HG03469 (cell line): ENCODE measurements around the gene UBL3.

Experiments
- ATAC-seq: cut with Tn5 transposase; IDR thresholded peaks from one replicate; pipeline ENCODE4 v1.9.1; 2021; ENCODE audit warnings: mild to moderate bottlenecking, moderate library complexity, moderate number of reproducible peaks; ENCODE audit not compliant: unreplicated experiment

Gene UBL3

DNA sequence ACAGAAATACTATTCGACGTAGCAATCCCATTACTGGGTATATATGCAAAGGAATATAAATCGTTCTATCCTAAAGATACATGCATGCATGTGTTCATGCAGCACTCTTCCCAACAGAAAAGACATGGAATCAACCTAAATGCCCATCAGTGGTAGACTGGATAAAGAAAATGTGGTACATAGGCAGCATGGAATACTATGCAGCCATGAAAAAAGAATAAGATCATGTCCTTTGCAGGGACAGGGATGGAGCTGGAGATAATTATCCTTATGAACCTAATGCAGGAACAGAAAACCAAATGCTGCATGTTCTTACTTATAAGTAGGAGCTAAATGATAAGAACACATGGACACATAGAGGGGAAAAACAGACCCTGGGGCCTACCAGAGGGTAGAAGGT lies 89.3 kb downstream of the UBL3 start:
- ATAC-seq = no peak

DNA sequence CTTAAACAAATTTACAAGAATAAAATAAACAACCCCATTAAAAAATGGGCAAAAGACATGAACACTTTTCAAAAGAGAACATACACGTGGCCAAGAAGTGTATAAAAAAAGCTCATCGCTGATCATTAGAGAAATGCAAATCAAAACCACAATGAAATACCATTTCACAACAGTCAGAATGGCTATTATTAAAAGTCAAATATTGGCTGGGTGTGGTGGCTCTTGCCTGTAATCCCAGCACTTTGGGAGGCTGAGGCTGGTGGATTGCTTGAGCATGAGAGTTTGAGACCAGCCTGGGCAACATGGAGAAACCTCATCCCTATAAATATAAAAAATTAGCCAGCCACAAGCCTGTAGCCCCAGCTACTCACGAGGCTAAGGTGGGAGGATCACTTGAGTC lies 89.9 kb downstream of the UBL3 start:
- ATAC-seq = no peak

DNA sequence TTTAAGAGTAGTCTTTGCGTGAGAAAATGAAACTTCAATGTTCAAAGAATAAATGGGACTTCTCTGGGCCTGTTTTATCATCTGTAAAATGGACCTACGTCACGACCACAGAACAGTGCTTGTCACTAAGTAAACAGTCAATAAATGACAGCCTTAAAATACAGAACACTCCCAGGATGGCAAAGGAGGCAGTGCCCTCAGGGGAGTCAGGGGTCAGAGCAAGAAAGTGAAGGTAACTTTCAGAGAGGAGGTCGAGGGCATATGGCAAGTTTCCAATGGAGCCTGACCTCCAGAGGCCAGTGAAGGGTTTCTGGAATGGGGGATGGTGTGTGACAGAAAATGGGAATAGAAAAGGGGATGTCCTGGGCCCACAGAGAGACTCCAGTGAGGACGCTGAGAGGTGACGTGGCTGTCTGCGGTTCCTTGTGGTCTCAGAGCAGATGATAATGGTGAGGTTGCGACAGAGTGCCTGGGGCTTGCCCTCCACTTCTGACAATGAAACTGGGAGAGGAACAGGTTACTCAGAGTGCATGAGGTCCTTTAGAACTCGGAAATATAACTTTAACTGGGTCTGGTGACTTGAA lies 91.8 kb downstream of the UBL3 start:
- ATAC-seq = peak; percentile 85

DNA sequence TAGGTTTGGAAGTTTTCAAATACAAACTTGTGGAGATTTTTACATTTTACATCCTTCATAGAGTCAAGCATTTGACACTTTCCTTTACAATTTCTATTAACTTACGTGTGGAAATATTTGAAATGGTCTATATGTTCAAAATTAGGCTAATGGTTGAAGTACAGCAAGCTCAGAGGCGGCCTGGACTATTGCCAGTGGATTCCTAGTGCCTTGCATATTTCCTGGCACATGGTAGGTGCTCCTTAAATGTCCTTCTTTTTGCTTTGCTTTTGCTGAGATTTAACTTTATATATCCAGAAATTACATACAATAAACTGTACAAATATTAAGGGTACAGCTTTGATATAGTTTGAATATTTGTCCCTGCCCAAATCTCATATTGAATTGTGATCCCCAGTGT lies 93.9 kb downstream of the UBL3 start:
- ATAC-seq = no peak

DNA sequence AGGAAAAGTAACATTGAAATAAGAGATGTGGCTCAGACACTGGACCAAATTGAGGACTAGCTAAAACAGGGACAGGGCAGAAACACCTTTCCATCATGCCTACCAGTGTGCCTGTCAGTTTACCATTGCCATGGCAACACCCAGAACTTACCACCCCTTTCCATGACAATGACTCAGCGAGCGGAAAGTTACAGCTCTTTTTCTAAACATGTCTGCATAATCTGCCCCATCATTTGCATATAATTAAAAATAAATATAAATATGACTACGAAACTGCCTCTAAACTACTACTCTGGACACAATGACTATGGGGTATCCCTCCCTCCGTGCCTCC lies 96.0 kb downstream of the UBL3 start:
- ATAC-seq = no peak

DNA sequence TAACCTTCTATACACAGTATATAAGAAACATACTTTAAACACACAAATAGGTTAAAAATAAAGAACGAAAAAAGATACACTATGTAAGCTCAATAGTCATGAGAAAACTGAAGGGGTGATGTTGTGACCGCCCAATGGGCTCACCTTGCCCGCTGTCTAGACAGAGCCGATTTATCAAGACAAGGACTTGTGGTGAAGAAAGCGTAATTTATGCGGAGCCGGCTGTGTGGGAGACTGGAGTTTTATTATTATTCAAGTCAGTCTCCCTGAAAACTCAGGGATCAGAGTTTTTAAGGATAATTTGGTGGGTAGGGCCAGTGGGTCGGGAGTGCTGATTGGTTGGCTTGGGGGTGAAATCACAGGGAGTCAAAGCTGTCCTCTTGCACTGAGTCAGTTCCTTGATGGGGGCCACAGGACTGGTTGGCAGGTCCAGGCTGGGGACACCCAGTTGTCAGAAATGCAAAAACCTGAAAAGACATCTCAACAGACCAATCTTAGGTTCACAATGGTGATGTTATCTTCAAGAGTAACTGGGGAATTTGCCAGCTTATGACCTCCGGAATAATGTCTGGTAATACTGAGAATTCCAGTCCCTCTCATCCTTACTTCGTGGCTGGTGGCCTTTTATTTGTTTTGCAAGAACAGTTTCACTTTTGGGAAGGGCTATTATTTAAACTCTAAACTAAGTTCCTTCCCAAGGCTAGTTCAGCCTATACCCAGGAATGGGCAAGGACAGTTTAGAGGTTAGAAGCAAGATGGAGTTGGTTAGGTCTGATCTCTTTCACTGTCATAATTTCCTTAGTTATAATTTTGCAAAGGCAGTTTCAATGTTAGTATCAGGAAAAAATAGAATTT lies 96.6 kb downstream of the UBL3 start:
- ATAC-seq = no peak

DNA sequence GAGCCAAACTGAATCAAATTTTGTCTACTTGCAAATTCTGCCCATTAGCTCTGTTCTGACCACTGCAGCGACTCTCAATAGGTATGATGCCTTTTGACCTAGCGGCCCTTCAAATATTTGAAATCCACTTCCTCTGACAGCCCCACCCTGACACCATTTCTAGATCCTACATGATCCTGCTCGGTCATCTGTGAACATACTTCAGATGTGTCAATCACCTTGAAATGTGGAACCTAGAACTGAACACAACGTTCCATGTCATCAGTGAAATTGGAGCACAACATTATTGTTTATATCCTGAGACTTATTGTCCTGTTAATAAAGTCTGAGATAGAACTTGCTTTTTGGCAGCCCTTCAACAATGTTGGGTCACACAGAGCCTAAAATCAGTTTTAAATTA lies 98.2 kb downstream of the UBL3 start:
- no peak for ATAC-seq

DNA sequence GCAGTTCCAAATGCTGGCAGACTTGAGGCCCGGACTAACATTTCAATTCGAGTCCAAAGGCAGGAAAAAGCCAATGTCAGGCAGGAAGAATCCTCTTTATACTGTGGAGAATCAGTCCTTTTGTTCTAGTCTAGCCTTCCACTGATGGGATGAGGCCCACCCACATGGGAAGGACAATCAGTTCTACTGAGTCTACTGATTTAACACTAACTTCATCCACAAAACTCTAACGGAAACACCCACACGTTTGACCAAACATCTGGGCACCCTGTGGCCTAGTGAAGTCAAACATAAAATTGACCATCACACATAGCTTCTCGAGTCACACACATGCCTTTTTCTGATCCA lies 100.3 kb downstream of the UBL3 start:
- ATAC-seq = no peak

DNA sequence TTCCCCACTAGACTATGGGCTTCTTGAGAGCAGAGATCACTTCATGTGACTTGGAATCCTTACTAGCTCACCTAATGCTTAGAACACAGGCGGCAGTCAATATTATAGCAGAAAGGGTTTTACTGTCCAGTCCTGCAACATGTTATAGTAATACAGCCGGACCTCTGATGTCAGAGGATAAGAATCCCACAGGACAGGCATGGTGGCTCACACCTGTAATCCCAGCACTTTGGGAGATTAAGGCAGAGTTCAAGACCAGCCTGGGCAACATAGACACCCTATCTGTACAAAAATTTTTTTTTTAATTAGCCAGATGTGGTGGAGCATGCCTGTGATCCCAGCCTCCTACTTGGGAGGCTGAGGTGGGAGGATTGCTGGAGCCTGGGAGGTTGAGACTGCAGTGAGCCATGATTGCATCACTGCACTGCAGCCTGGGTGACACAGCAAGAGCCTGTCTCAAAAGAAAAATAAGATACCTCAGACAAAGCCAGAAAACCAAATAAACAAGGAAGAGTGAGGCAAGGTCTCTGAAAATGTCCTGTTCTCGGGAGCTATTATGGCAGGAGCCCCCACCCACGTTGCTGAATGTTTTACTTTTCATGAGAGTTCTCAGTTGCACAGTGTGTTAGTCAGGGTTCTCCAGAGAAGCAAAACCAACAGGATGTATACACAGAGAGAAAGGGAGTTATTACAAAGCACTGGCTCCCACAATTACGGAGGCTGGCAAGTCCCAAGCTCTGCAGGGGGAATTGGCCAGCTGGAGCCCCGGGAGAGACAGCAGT lies 100.8 kb downstream of the UBL3 start:
- ATAC-seq = no peak

DNA sequence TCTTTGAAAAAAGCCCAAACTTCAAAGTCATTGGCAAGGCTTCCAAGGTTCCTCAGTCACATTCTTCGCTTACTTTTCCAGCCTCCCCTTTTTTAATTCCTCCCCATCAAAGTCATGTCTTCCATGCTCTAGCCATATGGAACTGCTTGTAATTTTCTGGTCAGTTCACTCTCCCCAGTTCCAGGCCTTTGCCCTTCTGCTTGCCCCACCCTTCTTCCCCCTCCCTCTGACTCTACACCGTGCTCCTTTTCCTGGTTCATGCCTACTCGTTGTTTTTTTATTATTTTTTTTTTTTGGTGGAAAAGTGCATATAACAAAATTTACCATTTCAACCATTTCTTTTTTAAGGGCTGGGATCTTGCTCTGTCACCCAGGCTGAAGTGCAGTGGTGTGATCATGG lies 102.3 kb downstream of the UBL3 start:
- no peak for ATAC-seq

DNA sequence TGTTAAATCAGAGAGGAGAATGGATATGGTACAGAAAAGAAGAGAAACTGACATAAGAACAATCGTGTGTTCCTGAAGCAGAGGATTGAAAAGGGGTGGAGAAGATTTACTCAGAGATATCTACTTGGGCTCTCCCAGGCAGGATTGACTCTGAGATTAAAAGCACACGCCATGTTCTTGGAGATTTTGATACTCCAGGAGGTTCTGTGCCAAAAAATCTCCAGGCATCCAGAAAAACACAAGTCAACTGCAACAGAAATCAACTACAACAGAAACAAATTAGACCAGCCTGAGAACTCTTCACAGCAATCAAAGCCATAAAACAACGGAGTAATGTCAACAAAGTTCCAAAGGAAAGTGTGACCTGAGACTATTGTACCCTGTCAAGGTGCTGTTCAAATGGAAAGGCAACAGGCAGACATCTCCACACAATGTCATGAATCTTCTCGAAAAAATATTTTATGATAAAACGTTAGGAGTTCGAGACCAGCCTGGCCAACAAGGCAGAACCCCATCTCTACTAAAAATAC lies 104.2 kb downstream of the UBL3 start:
- ATAC-seq = no peak

DNA sequence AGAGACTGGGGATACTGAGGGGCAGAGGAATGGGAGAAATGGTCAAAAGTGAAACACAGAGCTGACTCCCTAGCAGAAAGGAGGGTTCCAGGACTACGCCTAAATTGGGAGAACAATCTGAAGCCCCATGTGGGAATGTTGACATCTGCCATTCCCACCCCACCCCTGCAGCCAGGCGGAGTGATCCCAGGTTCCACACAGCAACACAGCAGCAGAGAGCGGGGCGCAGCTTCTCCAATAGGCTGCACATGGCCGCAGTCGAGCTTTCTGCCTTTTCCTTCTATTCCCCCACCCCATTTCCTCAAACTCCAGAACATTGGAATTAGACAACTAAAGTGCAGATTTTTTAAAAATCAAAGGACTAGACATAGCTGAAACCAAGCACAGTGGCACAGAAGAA lies 104.7 kb downstream of the UBL3 start:
- ATAC-seq = no peak

DNA sequence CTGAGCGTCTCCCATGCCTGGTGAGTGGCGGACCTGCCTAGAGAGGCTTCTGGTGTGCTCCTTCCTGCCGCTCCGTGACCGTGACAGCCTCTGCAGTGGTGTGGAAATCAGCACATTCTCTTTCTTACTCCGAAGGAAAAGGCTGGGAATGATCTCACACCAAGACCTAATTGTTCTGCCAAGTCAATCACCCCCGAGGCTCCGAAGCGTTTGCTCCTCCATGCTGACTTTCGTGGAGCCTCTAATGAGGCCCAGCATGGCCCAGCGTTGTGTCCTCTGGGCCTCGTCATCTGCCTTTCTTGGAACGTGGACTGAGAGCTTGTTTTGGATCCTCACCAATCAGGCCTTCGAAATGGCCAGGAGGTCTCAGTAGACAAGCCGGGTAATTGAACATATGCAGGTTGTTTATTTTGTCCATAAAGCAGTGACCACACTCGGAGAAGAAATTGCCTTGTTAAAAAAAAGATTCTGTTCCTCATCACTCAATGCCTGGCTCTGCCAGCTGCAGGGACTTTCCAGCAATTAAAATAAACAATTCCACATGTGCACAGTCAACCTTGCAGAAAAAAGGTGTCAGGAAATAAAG lies 107.1 kb downstream of the UBL3 start:
- ATAC-seq = no peak

DNA sequence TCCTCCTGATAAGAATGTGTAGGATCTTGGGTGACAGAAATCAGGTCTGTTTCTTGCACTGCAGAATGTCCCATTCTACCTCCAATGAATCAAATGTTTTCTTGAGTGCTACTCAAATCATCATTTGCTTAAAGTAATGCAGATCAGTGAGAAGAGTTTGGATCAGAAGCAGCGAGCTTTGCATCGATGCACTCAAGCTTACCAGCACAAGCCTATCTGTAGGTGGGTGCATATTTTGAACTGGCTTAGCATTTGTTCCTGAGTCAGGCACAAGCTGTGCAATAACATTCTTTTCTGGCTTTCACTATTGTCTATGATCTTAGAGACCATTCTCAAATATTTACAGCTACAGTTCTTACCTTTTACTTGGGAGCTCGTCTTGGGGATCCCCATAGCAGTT lies 109.5 kb downstream of the UBL3 start:
- ATAC-seq = no peak

DNA sequence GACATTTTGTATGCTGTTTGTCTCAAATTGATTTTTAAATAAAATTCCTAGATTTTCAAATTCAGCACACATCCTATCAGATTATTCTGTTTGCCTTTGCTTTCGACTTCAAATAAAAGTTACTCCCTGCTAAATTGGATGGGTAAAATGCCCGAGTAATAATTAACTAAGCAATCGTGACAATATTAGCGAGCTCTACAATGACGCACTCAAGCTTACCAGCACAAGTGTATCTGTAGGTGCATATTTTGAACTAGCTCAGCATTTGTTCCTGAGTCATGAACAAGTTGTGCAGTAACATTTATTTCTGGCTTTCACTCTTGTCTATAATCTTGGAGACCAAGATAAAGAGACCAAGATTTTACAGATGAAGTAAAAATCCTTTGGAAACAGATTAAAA lies 113.4 kb downstream of the UBL3 start:
- no peak for ATAC-seq

DNA sequence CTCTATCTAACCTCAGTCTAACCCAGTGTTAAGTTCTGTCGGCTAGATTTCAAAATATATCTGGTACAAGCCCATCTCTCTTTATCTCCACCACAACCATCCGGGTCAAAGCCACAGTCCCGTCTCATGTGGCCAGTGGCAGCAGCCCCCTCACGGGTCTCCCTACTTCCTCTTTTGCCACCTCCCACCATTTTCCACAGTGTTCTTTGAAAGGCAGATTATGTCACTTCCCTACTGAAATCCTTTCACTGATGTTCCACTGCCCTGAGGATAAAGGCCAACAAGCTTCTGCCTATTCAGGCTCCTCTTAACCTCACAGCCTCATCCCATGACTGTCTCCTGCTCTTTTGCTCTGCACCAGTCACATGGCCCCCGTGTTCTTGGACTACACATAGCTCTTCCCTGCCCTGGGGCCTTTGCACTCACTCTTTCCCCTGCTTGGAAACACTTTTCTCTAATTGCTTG lies 117.2 kb downstream of the UBL3 start:
- no peak for ATAC-seq

DNA sequence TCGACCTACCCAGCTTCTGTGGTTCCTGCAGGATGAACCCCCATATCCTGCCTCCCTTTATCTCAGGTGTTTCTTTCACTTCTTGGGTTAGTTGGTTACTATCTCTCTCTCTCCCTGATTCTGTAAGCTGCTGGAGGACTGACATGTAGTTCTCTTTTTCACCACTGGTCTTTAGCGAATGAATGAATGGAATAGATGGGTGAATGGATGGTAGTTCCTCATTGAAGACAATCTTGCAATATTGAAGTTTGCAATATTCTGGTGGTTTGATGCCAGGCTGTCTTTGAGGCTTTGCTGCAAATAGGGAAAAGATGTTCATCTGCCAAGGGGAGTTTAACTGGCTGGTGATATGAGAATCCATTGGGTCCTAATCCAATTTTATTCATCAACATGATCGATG lies 120.2 kb downstream of the UBL3 start:
- ATAC-seq = no peak

DNA sequence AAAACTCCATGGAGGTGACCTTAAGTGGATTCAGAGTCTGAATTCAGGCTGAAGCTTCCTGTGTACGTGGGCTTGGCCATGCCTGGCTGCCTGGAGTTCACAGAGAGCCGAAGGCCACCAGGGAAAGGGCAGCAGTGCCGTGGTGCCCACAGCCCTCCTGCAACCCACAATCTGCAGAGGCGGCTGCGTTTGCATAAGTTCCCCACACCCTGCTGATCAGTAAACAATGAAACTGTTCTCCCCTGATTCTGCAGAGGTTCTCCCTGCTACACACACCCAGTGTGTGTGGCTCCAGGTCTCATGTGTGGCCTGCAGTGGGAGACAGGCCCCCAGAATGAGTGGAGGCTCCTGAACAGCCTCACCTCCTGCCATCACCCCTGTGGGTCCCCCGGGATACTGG lies 128.0 kb downstream of the UBL3 start:
- no peak for ATAC-seq

DNA sequence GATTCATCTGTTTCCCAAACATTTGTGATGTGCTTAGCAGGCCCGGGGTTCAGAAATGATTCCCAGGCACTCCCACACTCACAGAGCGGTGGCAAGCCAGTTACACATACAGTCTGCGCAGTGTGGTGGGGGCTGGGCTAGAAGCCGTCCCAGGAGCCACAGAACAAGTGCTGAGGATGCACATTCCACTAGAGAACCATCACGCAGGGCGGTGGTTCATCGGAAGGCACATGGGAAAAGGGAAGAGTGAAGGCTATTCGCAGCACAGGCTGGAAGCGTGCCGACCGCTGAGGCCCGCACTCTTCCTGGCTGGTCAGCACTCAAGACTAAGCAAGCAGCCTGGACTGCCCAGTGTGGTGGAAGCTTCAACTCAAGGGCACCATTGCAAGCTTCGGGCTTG lies 128.7 kb downstream of the UBL3 start:
- no peak for ATAC-seq

DNA sequence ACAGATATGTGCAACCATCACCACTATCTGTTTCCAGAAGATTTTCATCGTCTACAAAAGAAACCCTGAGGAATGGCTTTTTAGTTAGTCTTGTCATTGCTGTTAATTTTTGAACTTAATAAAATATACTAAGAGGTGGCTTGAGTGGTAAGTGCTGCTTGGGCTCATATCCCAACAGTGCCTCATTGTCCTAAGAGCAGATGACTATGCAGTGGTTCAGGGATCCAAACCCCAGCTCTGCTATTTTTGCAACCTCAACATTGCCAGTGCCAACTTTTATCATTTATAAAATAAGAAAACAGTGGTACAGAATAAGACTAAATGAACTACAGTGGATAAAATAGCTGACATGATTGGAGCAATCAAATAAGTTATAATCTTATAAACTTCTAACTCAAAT lies 131.7 kb downstream of the UBL3 start:
- ATAC-seq = no peak

DNA sequence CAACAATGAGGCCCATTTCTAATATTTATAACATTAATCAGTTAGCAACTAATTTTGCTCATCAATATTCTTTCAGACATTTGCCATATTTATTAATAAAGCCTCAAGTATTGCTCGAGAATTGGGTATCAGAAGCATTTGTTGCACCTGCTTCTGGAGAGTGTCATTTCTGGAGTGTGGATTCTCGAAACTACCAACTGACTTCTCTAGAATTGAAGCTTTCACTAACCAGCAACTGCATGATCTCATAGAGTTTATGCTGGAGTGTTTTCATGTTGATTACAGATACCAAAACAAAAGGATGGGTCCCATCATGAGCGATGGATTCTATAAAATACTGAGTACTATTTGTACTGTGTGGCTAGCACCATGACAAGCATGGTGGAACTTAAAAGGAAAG lies 133.9 kb downstream of the UBL3 start:
- no peak for ATAC-seq
